Body of pancreas (tissue), 4 donors: ENCODE results near the gene SPDYE3.
"Not testable (repeated sequence)": the region's sequence is repeated elsewhere in the genome, so short reads cannot be mapped to it uniquely, and the experiment has no call there.

Source experiments
- CTCF ChIP-seq, 7 experiments: fragments of 450-650 bp in 4 of 7; fragments of 200-600 bp in 3 of 7; sonication (generic) in 3 of 7; IDR thresholded peaks; one replicate each; pipeline ENCODE4 v1.5.1; 2016 to 2019; ENCODE audit warnings: antibody characterized with exemption in 7 of 7
- POLR2A ChIP-seq, 3 donors: fragments of 450-650 bp; IDR thresholded peaks; one replicate each; pipeline ENCODE4 v1.6.1; 2016; ENCODE audit warnings: antibody characterized with exemption in 3 of 3, mild to moderate bottlenecking in 2 of 3

DNA sequence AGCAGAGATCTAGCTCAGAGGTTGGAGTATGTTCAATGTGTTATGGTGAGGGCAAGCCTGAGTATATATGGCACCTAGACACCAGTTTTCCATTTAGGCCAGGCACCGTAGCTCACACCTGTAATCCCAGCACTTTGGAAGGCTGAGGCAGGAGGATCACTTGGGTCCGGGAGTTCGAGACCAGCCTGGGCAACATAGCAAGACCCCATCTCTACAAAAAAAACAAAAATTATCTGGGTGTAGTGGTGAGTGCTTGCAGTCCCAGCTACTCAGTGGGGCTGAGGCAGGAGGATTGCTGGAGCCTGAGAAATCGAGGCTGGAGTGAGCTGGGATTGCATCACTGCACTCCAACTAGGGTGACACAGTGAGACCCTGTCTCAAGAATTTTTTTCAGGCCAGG, 44.6 kb upstream of the SPDYE3 start:
- TF ChIP-seq CTCF, POLR2A (IDR thresholded peaks at IDR 0.05): not testable (repeated sequence)
